Liver (tissue), 9 donors: Measurements from ENCODE around the gene THSD4. TPM values are rescaled to one million over a fixed set of nuclear protein-coding genes. Genes with fewer than 3 reads are reported as not detected.

Experiments used
- DNase-seq: peaks from one replicate; pipeline ENCODE4 v3.0.0-alpha.2; 2017; ENCODE audit warnings: low spot score
- H3K27ac ChIP-seq, 2 donors: one replicate each; pipeline ENCODE4 v1.7.0; 2013; ENCODE audit warnings: inconsistent platforms in 2 of 2, low read length in 2 of 2, control low read depth in 1 of 2, low read depth in 1 of 2, mild to moderate bottlenecking in 1 of 2
- H3K27me3 ChIP-seq, 4 donors: one replicate each; pipeline versions ENCODE4 v1.6.1 to v1.7.0; 2013; ENCODE audit warnings: low read length in 3 of 4, inconsistent platforms in 1 of 4, mild to moderate bottlenecking in 1 of 4, moderate library complexity in 1 of 4; ENCODE audit not compliant: control insufficient read depth in 4 of 4, insufficient read depth in 4 of 4
- H3K36me3 ChIP-seq, 4 donors: one replicate each; pipeline versions ENCODE4 v1.6.1 to v1.7.0; 2013; ENCODE audit warnings: low read length in 3 of 4, mild to moderate bottlenecking in 3 of 4, low read depth in 1 of 4, moderate library complexity in 1 of 4; ENCODE audit not compliant: control insufficient read depth in 4 of 4, insufficient read depth in 3 of 4
- H3K4me1 ChIP-seq, 4 donors: one replicate each; pipeline versions ENCODE4 v1.6.1 to v1.7.0; 2013; ENCODE audit warnings: low read length in 3 of 4, mild to moderate bottlenecking in 3 of 4, moderate library complexity in 1 of 4; ENCODE audit not compliant: control insufficient read depth in 4 of 4, insufficient read depth in 4 of 4
- H3K4me3 ChIP-seq, 3 donors: one replicate each; pipeline versions ENCODE4 v1.6.1 to v1.7.0; 2013; ENCODE audit warnings: low read length in 3 of 3, control low read depth in 1 of 3, low read depth in 1 of 3, mild to moderate bottlenecking in 1 of 3
- H3K9ac ChIP-seq, 2 donors: one replicate each; pipeline ENCODE4 v1.7.0; 2013; ENCODE audit warnings: low read length in 2 of 2, mild to moderate bottlenecking in 2 of 2, moderate library complexity in 2 of 2, control low read depth in 1 of 2, low read depth in 1 of 2
- H3K9me3 ChIP-seq, 4 donors: one replicate each; pipeline versions ENCODE4 v1.6.1 to v1.7.0; 2013; ENCODE audit warnings: low read length in 3 of 4; ENCODE audit not compliant: control insufficient read depth in 4 of 4
- ATF3 ChIP-seq: IDR thresholded peaks from 2 replicates; pipeline ENCODE4 v1.6.1; 2016; ENCODE audit warnings: antibody characterized with exemption
- CTCF ChIP-seq: fragments of 150-350 bp; IDR thresholded peaks from 2 replicates; pipeline ENCODE4 v1.5.1; 2017; ENCODE audit warnings: improper control_type of control experiment, low read depth, low read length; ENCODE audit not compliant: missing input control
- EGR1 ChIP-seq, 2 donors: IDR thresholded peaks; 2 replicates each; pipeline ENCODE4 v1.6.1; 2016 to 2018; ENCODE audit warnings: antibody characterized with exemption in 2 of 2, low read depth in 2 of 2
- FOXA1 ChIP-seq: IDR thresholded peaks from 2 replicates; pipeline ENCODE4 v1.6.1; 2016; ENCODE audit warnings: antibody characterized with exemption
- FOXA2 ChIP-seq: IDR thresholded peaks from 2 replicates; pipeline ENCODE4 v1.6.1; 2016; ENCODE audit warnings: antibody characterized with exemption
- GABPA ChIP-seq, 2 donors: IDR thresholded peaks in 1 of 2; conservative IDR thresholded peaks in 1 of 2; 2 replicates each; pipeline ENCODE4 v1.6.1; 2016; ENCODE audit warnings: antibody characterized with exemption in 2 of 2, mild to moderate bottlenecking in 1 of 2, moderate library complexity in 1 of 2
- HNF4A ChIP-seq, 2 donors: conservative IDR thresholded peaks; 2 replicates each; pipeline ENCODE4 v1.6.1; 2016; ENCODE audit warnings: antibody characterized with exemption in 2 of 2, mild to moderate bottlenecking in 2 of 2
- HNF4G ChIP-seq: IDR thresholded peaks from 2 replicates; pipeline ENCODE4 v1.6.1; 2016; ENCODE audit warnings: antibody characterized with exemption
- JUND ChIP-seq, 2 donors: IDR thresholded peaks; 2 replicates each; pipeline ENCODE4 v1.6.1; 2016; ENCODE audit warnings: antibody characterized with exemption in 2 of 2
- MAX ChIP-seq: IDR thresholded peaks from 2 replicates; pipeline ENCODE4 v1.6.1; 2016; ENCODE audit warnings: antibody characterized with exemption
- NR2F2 ChIP-seq: IDR thresholded peaks from 2 replicates; pipeline ENCODE4 v1.6.1; 2016; ENCODE audit warnings: antibody characterized with exemption
- RAD21 ChIP-seq, 2 donors: IDR thresholded peaks; 2 replicates each; pipeline ENCODE4 v1.6.1; 2016; ENCODE audit warnings: antibody characterized with exemption in 2 of 2, mild to moderate bottlenecking in 2 of 2
- REST ChIP-seq: IDR thresholded peaks from 2 replicates; pipeline ENCODE4 v1.6.1; 2016; ENCODE audit warnings: antibody characterized with exemption, mild to moderate bottlenecking
- RXRA ChIP-seq, 2 donors: IDR thresholded peaks; 2 replicates each; pipeline ENCODE4 v1.6.1; 2017 to 2018; ENCODE audit warnings: antibody characterized with exemption in 2 of 2, mild to moderate bottlenecking in 1 of 2
- SP1 ChIP-seq: IDR thresholded peaks from 2 replicates; pipeline ENCODE4 v1.6.1; 2018; ENCODE audit warnings: antibody characterized with exemption, mild to moderate bottlenecking
- TAF1 ChIP-seq: conservative IDR thresholded peaks from 2 replicates; pipeline ENCODE4 v1.6.1; 2016; ENCODE audit warnings: antibody characterized with exemption, mild to moderate bottlenecking
- YY1 ChIP-seq: IDR thresholded peaks from 2 replicates; pipeline ENCODE4 v1.6.1; 2016; ENCODE audit warnings: antibody characterized with exemption, mild to moderate bottlenecking
- ZBTB33 ChIP-seq: IDR thresholded peaks from 2 replicates; pipeline ENCODE4 v1.6.1; 2016; ENCODE audit warnings: antibody characterized with exemption
- WGBS: extraction: QIAGEN DNeasy Blood & Tissue Kit; methylation state at CpG from one replicate; pipeline ENCODE4 v1.1.7; 2013; 5-methylcytosine and 5-hydroxymethylcytosine counted together
- polyA plus RNA-seq, 2 donors: library from polyadenylated mRNA; stranded (reverse) in 1 of 2; unstranded in 1 of 2; fragments of 200-250 nt in 1 of 2; fragments of >200 nt in 1 of 2; fragmentation: Nextera tagmentation in 1 of 2; extraction: Ambion mirVana in 1 of 2; gene quantifications; one replicate each; pipeline versions ENCODE4 v1.2.1 to v1.2.3, GENCODE V29; 2013 to 2015
- total RNA-seq, 2 donors: library from RNA; depleted of rRNA; stranded (reverse); fragments of >200 nt; gene quantifications; one replicate each; pipeline ENCODE4 v1.2.3, GENCODE V29; 2014
- donor health status: healthy.
- donor health status: healthy.
- donor health status: healthy.
- donor health status: healthy.
- donor health status: healthy.

The THSD4 gene
- total and polyA plus RNA-seq, 4 donors: 0.23 to 11.5 (median 1.9) TPM

- TF ChIP-seq REST: no peak
Measured at GRCh38 chr15:71756599-71757352, 641.5 kb downstream of the THSD4 start (continued).

GRCh38 chr15:71757741-71758530 is 642.7 kb downstream of the THSD4 start:
- WGBS: 92% methylated on average over 13 of the region's 13 CpGs
- no peak for DNase-seq
- Histone ChIP-seq H3K9ac (no peak overlapping the region), H3K9me3 (no peaks in the 10 kb centered on the region), H3K4me1 (peaks cover 0 to 5% (median 0%) of the 10 kb centered on the region in 4 donors), H3K36me3 (peaks cover 0 to 7% (median 0%) of the 10 kb centered on the region in 4 donors), H3K27ac (no peak overlapping the region), H3K27me3 (no peaks in the 10 kb centered on the region), H3K4me3 (no peak overlapping the region)
- TF ChIP-seq RAD21 (IDR thresholded peaks at IDR 0.05) (no peak), CTCF (no peak), HNF4A (conservative IDR thresholded peaks at IDR 0.05) (no peak), ZBTB33 (no peak), FOXA2 (no peak), YY1 (no peak), HNF4G (no peak), MAX (no peak), TAF1 (no peak), EGR1 (IDR thresholded peaks at IDR 0.05; ENCODE audit: low read depth in 2 of 2) (no peak), JUND (IDR thresholded peaks at IDR 0.05) (no peak), ATF3 (no peak), NR2F2 (no peak), GABPA (IDR thresholded peaks at IDR 0.05 in 1 of 2, conservative IDR thresholded peaks at IDR 0.05 in 1 of 2) (no peak), FOXA1 (no peak), RXRA (IDR thresholded peaks at IDR 0.05) (no peak), REST (no peak), SP1 (no peak)
